ENCODE data around the gene FAM241B. TPM values are rescaled to one million over a fixed set of nuclear protein-coding genes. Genes with fewer than 3 reads are reported as not detected.

Gene FAM241B
- total RNA-seq, 1 experiment from 2014 or later = 18.0 TPM

- Histone ChIP-seq H3K4me3 (replicated peaks in 1 of 2; ENCODE audit: low read depth in 1 of 2, low read length in 2 of 2) (no peak overlapping the region), H3K27me3 (ENCODE audit: insufficient read depth, low read length) (peaks cover 6% of the 10 kb centered on the region; the same call in 1 of the 2 replicates), H4K20me1 (ENCODE audit: insufficient read depth) (no peaks in the 10 kb centered on the region), H3K9ac (ENCODE audit: low read length) (no peak overlapping the region), H3K9me3 (ENCODE audit: control insufficient read depth in 1 of 2, insufficient read depth in 1 of 2, low read depth in 1 of 2, low read length in 2 of 2) (no peaks in the 10 kb centered on the region), H3K4me1 (ENCODE audit: control insufficient read depth in 1 of 2, insufficient read depth in 2 of 2, low read length in 2 of 2) (no peaks in the 10 kb centered on the region), H3K36me3 (ENCODE audit: control insufficient read depth in 1 of 2, insufficient read depth in 2 of 2, low read length in 2 of 2) (no peaks in the 10 kb centered on the region), H3K79me2 (ENCODE audit: insufficient read depth, low read length) (no peaks in the 10 kb centered on the region), H3K27ac (ENCODE audit: low read depth, low read length) (no peak overlapping the region), H3K4me2 (ENCODE audit: low read length) (no peak overlapping the region), H3K9me2 (ENCODE audit: insufficient read depth) (no peaks in the 10 kb centered on the region), H2AFZ (ENCODE audit: low read depth, low read length, poor library complexity, severe bottlenecking) (no peak overlapping the region)
- ChIA-PET POLR2A (no interaction called here), CTCF (interaction anchor here (1.8 kb wide), 1 partner anchor 17 kb away, joined by 5 read pairs; no protein-coding TSS in a partner anchor), RAD21 (ENCODE audit: low non-redundant PET in 1 of 2, low total read pairs in 2 of 2, uncharacterized antibody in 2 of 2, unreplicated experiment in 2 of 2) (no interaction called here)
- intact Hi-C loops (cut with micrococcal nuclease) = no loop called here
- TF ChIP-seq RAD21 (IDR thresholded peaks at IDR 0.05; ENCODE audit: low read depth) = no peak
- TF ChIP-seq YY1 (IDR thresholded peaks at IDR 0.05; ENCODE audit: extremely low read depth, insufficient replicate concordance, low read depth, low read length) = no peak
- TF ChIP-seq ZFX (IDR thresholded peaks at IDR 0.05) = no peak
- no peak for TF ChIP-seq SIN3A (IDR thresholded peaks at IDR 0.05; ENCODE audit: low read depth)
- TF ChIP-seq ZNF274 (IDR thresholded peaks at IDR 0.05; ENCODE audit: low read depth, low read length) = no peak
- TF ChIP-seq POLR2AphosphoS5 (IDR thresholded peaks at IDR 0.05; ENCODE audit: low read depth, low read length) = no peak
- no peak for TF ChIP-seq ATF3 (IDR thresholded peaks at IDR 0.05)
- TF ChIP-seq EZH2phosphoT487 (IDR thresholded peaks at IDR 0.05; ENCODE audit: borderline replicate concordance) = no peak
- no peak for TF ChIP-seq MAX (IDR thresholded peaks at IDR 0.05)
- TF ChIP-seq JUND (IDR thresholded peaks at IDR 0.05) = no peak
- TF ChIP-seq SRF (IDR thresholded peaks at IDR 0.05; ENCODE audit: low read depth) = no peak
- no peak for TF ChIP-seq EZH2 (IDR thresholded peaks at IDR 0.05)
- no peak for TF ChIP-seq POLR2A (IDR thresholded peaks at IDR 0.05; ENCODE audit: borderline replicate concordance, extremely low read depth, insufficient read depth, insufficient read length)
- no peak for TF ChIP-seq ZBTB33 (IDR thresholded peaks at IDR 0.05; ENCODE audit: extremely low read depth, insufficient replicate concordance, low read length)
- ATAC-seq = no peak
- BruUV-seq (replicated peaks) = no TSS peak
- no peak for DNase-seq (ENCODE audit: low read depth, low spot score)
Measured at GRCh38 chr10:69662173-69662877, 32.3 kb downstream of the FAM241B start.

Measured in HCT116 (cell line).